CD4-positive, alpha-beta T cell (primary cell): Measurements from ENCODE around the gene IPCEF1. TPM values are rescaled to one million over a fixed set of nuclear protein-coding genes. Genes with fewer than 3 reads are reported as not detected.

ENCODE experiments used
- ATAC-seq: fragments of 200-7000 bp; cut with Tn5 transposase; one replicate; pipeline ENCODE4 v1.10.0; 2022; ENCODE audit warnings: mild to moderate bottlenecking; ENCODE audit not compliant: poor library complexity
- CTCF ChIA-PET: fragments of 350-600 bp; sonication (Branson Sonifier 250); formaldehyde crosslinking; loops from one replicate; lab custom pipeline; 2021; ENCODE audit warnings: antibody characterized with exemption, inconsistent platforms; lab: Charles Lee
- POLR2A ChIA-PET: fragments of 350-600 bp; sonication (Branson Sonifier 250); formaldehyde crosslinking; loops from one replicate; lab custom pipeline; 2021; ENCODE audit warnings: antibody characterized with exemption, inconsistent platforms; lab: Charles Lee
- DNase-seq, 14 experiments: peaks; one replicate each; pipeline ENCODE4 v3.0.0-alpha.2; 2013 to 2020; ENCODE audit warnings: mixed read lengths in 2 of 14
- H3K27ac ChIP-seq, 2 donors: one replicate each; pipeline versions ENCODE4 v1.5.1 to v1.7.0; 2013; ENCODE audit warnings: low read length in 2 of 2, low read depth in 1 of 2, mild to moderate bottlenecking in 1 of 2
- H3K27me3 ChIP-seq, 2 experiments: 1 replicate in 1 of 2; 2 replicates in 1 of 2; pipeline versions ENCODE4 v1.6.1 to v1.7.0; 2013; ENCODE audit warnings: low read length in 2 of 2, control low read depth in 1 of 2, mild to moderate bottlenecking in 1 of 2, moderate library complexity in 1 of 2; ENCODE audit not compliant: insufficient read depth in 2 of 2, control insufficient read depth in 1 of 2
- H3K36me3 ChIP-seq: one replicate; pipeline ENCODE4 v1.6.1; 2013; ENCODE audit warnings: low read length, control low read depth; ENCODE audit not compliant: insufficient read depth
- H3K4me1 ChIP-seq: one replicate; pipeline ENCODE4 v1.6.1; 2013; ENCODE audit warnings: low read length, control low read depth; ENCODE audit not compliant: insufficient read depth
- H3K4me3 ChIP-seq: one replicate; pipeline ENCODE4 v1.5.1; 2013; ENCODE audit warnings: mild to moderate bottlenecking, low read length, moderate library complexity
- H3K9me3 ChIP-seq, 2 experiments: 1 replicate in 1 of 2; 2 replicates in 1 of 2; pipeline versions ENCODE4 v1.6.1 to v1.7.0; 2013; ENCODE audit warnings: low read length in 2 of 2, mild to moderate bottlenecking in 2 of 2, control low read depth in 1 of 2, moderate library complexity in 1 of 2; ENCODE audit not compliant: control insufficient read depth in 1 of 2, insufficient read depth in 1 of 2
- H3K27ac Mint-ChIP-seq: one replicate; pipeline ENCODE4 v1.8.0; 2020; ENCODE audit warnings: mixed read lengths
- H3K27me3 Mint-ChIP-seq: one replicate; pipeline ENCODE4 v1.8.0; 2021; ENCODE audit warnings: mixed read lengths
- H3K36me3 Mint-ChIP-seq: one replicate; pipeline ENCODE4 v1.8.0; 2021; ENCODE audit warnings: low read depth, mixed read lengths
- H3K4me1 Mint-ChIP-seq: one replicate; pipeline ENCODE4 v1.8.0; 2021; ENCODE audit warnings: low read depth, mixed read lengths
- H3K4me3 Mint-ChIP-seq: one replicate; pipeline ENCODE4 v1.8.0; 2020; ENCODE audit warnings: mild to moderate bottlenecking, mixed read lengths
- H3K9me3 Mint-ChIP-seq: one replicate; pipeline ENCODE4 v1.8.0; 2020; ENCODE audit warnings: mixed read lengths
- intact Hi-C, 2 experiments: fragments of 100-400 bp; cut with DNase I in 1 of 2; cut with micrococcal nuclease in 1 of 2; formaldehyde crosslinking; loops; one replicate each; pipeline versions ENCODE4 v1.15.1 to v1.9.0; 2023 to 2025; cut with DNase I, micrococcal nuclease
- total RNA-seq, 174 experiments: library from RNA in 2 of 174; stranded (reverse) in 2 of 174; gene quantifications; one replicate each; pipeline ENCODE4 v1.2.3 and lab custom pipeline; 2021 to 2026
- TF ChIP-seq, protein P1 (sequence below): fragments of 200-600 bp; IDR thresholded peaks from one replicate; pipeline ENCODE4 v1.8.0; 2022; ENCODE audit warnings: antibody characterized with exemption, mild to moderate bottlenecking

IPCEF1 gene
- total RNA-seq, 2 experiments from 2014 or later, result 92.4 to 96.8 TPM

DNA sequence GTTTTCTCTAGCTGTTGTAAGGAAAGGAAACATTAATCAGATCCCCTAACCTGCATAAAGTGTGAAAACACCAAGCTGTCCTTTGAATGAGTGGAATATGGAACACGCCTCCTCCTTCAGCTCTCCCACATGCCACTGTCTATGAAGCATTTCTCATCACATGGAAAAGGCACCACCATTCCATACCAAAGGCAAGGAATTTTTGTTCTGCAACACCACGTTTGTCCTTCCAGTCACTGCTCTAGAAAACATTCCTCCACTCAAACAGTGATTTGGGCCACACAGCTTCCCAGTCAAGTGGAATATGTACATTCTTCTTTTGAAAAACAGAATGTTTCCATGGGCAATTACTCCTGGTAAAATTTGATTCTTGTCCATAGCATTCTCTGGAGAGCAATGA lies 197.5 kb downstream of the IPCEF1 start:
- H3K27me3 ChIP-seq, result no peaks in the 10 kb centered on the region
- ChIA-PET POLR2A (interaction anchor here (0.8 to 3.4 kb wide), 6 partner anchors 11 to 118 kb away, joined by 3 to 25 read pairs (median 10); no protein-coding TSS in a partner anchor), CTCF (interaction anchor here (2.2 to 10.5 kb wide), 3 partner anchors 13 to 117 kb away, joined by 5 to 117 read pairs (median 6); no protein-coding TSS in a partner anchor)
- no peak overlapping the region for H3K4me3 ChIP-seq
- no peaks in the 10 kb centered on the region for H3K9me3 ChIP-seq
- peaks cover 37% of the 10 kb centered on the region for H3K4me1 ChIP-seq
- no peaks in the 10 kb centered on the region for H3K27me3 Mint-ChIP-seq
- no peak overlapping the region for H3K4me3 Mint-ChIP-seq
- peak overlapping the region; percentile 93 for H3K27ac Mint-ChIP-seq
- peaks cover 65% of the 10 kb centered on the region for H3K4me1 Mint-ChIP-seq
- H3K36me3 Mint-ChIP-seq, result peaks cover 27% of the 10 kb centered on the region
- ATAC-seq (no peak), DNase-seq (no peak)
- TF ChIP-seq, protein P1, sequence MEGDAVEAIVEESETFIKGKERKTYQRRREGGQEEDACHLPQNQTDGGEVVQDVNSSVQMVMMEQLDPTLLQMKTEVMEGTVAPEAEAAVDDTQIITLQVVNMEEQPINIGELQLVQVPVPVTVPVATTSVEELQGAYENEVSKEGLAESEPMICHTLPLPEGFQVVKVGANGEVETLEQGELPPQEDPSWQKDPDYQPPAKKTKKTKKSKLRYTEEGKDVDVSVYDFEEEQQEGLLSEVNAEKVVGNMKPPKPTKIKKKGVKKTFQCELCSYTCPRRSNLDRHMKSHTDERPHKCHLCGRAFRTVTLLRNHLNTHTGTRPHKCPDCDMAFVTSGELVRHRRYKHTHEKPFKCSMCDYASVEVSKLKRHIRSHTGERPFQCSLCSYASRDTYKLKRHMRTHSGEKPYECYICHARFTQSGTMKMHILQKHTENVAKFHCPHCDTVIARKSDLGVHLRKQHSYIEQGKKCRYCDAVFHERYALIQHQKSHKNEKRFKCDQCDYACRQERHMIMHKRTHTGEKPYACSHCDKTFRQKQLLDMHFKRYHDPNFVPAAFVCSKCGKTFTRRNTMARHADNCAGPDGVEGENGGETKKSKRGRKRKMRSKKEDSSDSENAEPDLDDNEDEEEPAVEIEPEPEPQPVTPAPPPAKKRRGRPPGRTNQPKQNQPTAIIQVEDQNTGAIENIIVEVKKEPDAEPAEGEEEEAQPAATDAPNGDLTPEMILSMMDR, result no peak
- no peak overlapping the region for H3K27ac ChIP-seq
- intact Hi-C loops, result loop anchor here in 1 of 2 experiments (10.0 kb wide), 1 partner anchor 646 kb away; no protein-coding TSS in a partner anchor
- H3K36me3 ChIP-seq, result peaks cover 22% of the 10 kb centered on the region
- H3K9me3 Mint-ChIP-seq, result no peaks in the 10 kb centered on the region

DNA sequence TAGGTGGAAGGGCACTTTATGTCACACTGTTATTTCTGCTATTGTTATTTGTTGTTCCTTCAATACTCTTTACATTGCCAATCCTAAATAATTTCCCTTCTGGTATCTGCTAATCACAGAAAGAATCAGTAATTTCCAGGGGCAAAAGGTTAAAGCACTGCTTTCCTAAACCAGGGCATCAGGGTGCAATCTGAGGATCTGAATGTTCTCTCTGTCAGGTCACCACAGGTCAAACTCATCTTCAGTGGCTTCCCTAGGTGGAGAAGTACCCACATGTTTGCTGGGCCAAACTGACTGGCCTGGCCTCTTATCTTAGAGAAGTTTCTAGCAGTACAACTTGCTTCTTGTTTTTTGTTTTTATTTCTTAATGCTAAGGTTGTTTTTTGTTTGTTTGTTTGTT lies 198.9 kb downstream of the IPCEF1 start:
- Mint-ChIP-seq H3K27ac (peak overlapping the region; percentile 93), H3K4me1 (peaks cover 68% of the 10 kb centered on the region), H3K4me3 (peak overlapping the region; percentile 80), H3K9me3 (no peaks in the 10 kb centered on the region), H3K27me3 (no peaks in the 10 kb centered on the region), H3K36me3 (peaks cover 26% of the 10 kb centered on the region)
- no peak overlapping the region for H3K4me3 ChIP-seq
- ChIA-PET POLR2A (interaction anchor here (0.7 to 3.4 kb wide), 12 partner anchors 9 to 120 kb away, joined by 3 to 25 read pairs (median 6); no protein-coding TSS in a partner anchor), CTCF (interaction anchor here (1.1 to 10.5 kb wide), 4 partner anchors 15 to 213 kb away, joined by 3 to 117 read pairs (median 6); no protein-coding TSS in a partner anchor)
- ATAC-seq (no peak), DNase-seq (no peak)
- H3K4me1 ChIP-seq, result peaks cover 33% of the 10 kb centered on the region
- no peaks in the 10 kb centered on the region for H3K9me3 ChIP-seq
- peak overlapping the region; percentile 75 to 77 for H3K27ac ChIP-seq
- TF ChIP-seq, protein P1, result no peak
- intact Hi-C loops, result loop anchor here (2.0 to 10.0 kb wide), 2 partner anchors 517 to 647 kb away; no protein-coding TSS in a partner anchor
- no peaks in the 10 kb centered on the region for H3K27me3 ChIP-seq
- peaks cover 15% of the 10 kb centered on the region for H3K36me3 ChIP-seq

DNA sequence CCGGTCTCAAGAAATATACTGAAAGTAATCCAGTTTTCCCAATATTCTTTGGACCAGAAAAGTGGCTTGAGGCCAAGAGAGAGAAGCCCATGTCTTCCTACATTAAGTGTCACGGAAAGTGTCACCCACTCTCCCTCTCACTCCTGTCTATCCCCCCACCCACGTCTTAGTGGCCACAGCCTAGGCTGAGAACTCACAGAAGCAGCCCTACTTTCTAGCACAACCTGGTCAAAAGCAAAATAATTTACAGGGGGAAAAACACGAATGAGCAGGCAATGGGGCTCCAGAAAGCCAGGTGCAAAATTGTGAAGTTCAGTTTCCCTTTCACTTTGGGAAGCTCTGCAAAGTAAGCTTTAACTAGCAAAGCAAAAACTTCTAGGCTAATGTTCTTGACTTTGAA lies 199.5 kb downstream of the IPCEF1 start:
- intact Hi-C loops, result loop anchor here (2.0 to 10.0 kb wide), 2 partner anchors 518 to 648 kb away; no protein-coding TSS in a partner anchor
- H3K4me3 ChIP-seq, result peak overlapping the region; percentile 44
- DNase-seq (peak in 3 of 14 experiments; percentile 53 to 64 (median 58)), ATAC-seq (peak; percentile 11)
- CTCF ChIA-PET, result interaction anchor here (1.1 to 10.5 kb wide), 3 partner anchors 88 to 213 kb away, joined by 3 to 117 read pairs (median 6); no protein-coding TSS in a partner anchor
- peak overlapping the region; percentile 93 for H3K27ac Mint-ChIP-seq
- peak overlapping the region; percentile 80 for H3K4me3 Mint-ChIP-seq
- H3K4me1 ChIP-seq, result peaks cover 33% of the 10 kb centered on the region
- H3K27me3 Mint-ChIP-seq, result no peaks in the 10 kb centered on the region
- peaks cover 15% of the 10 kb centered on the region for H3K36me3 ChIP-seq
- peak overlapping the region; percentile 75 to 77 for H3K27ac ChIP-seq
- no peaks in the 10 kb centered on the region for H3K9me3 Mint-ChIP-seq
- POLR2A ChIA-PET, result interaction anchor here (0.7 to 3.4 kb wide), 12 partner anchors 9 to 211 kb away, joined by 3 to 25 read pairs (median 5); no protein-coding TSS in a partner anchor
- peaks cover 68% of the 10 kb centered on the region for H3K4me1 Mint-ChIP-seq
- H3K36me3 Mint-ChIP-seq, result peaks cover 26% of the 10 kb centered on the region
- TF ChIP-seq, protein P1, result no peak
- H3K9me3 ChIP-seq, result no peaks in the 10 kb centered on the region
- H3K27me3 ChIP-seq, result no peaks in the 10 kb centered on the region
